HG03457 (cell line): ENCODE data around the gene SLC31A2.
"Not testable (repeated sequence)": the region's sequence is repeated elsewhere in the genome, so short reads cannot be mapped to it uniquely, and the experiment has no call there.

Experiments
- ATAC-seq: cut with Tn5 transposase; IDR thresholded peaks from one replicate; pipeline ENCODE4 v1.9.1; 2021; ENCODE audit warnings: moderate number of reproducible peaks; ENCODE audit not compliant: unreplicated experiment

The SLC31A2 gene

DNA sequence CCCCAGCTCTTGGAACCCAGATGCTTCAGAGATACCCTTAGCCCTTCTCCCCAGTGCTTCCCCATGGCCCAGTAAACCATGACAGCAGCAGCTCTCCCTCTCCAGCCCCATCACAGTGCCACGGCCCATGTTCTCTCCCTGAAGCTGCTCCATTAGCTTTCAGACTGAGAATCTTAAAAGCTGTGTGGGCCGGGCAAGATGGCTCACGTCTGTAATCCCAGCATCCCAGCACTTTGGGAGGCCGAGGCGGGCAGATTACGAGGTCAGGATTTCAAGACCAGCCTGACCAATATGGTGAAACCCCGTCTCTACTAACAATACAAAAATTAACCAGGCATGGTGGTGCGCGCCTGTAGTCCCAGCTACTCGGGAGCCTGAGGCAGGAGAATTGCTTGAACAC is 1.2 kb upstream of the SLC31A2 start:
- not testable (repeated sequence) for ATAC-seq

GRCh38 chr9:113151696-113152630 is 1.2 kb downstream of the SLC31A2 start:
- no peak for ATAC-seq

- ATAC-seq = no peak
Observed at GRCh38 chr9:113152699-113153098, 1.9 kb downstream of the SLC31A2 start.

DNA sequence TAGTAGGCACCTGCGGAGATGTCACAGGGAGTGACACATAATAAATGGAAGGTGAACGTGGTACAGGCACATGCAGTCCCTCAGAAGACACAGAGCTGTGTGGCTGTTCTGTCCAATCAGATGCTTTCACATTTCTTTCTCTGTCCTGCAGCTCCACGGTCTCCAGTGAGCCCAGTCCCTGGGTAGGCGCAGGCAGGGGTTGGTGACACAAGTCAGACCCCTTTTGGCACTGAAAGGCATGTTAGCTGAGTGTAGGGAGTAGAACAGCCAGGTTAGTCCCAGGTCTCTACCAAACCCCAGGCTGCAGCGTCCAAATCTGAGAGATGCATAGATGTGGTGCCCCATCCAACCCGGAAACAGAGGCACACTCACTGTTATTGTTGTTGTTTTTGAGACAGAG is 2.8 kb downstream of the SLC31A2 start:
- ATAC-seq = no peak

- ATAC-seq = no peak
Observed at GRCh38 chr9:113154471-113154870, 3.7 kb downstream of the SLC31A2 start.

- no peak for ATAC-seq
Observed at GRCh38 chr9:113154946-113155345, 4.1 kb downstream of the SLC31A2 start.

DNA sequence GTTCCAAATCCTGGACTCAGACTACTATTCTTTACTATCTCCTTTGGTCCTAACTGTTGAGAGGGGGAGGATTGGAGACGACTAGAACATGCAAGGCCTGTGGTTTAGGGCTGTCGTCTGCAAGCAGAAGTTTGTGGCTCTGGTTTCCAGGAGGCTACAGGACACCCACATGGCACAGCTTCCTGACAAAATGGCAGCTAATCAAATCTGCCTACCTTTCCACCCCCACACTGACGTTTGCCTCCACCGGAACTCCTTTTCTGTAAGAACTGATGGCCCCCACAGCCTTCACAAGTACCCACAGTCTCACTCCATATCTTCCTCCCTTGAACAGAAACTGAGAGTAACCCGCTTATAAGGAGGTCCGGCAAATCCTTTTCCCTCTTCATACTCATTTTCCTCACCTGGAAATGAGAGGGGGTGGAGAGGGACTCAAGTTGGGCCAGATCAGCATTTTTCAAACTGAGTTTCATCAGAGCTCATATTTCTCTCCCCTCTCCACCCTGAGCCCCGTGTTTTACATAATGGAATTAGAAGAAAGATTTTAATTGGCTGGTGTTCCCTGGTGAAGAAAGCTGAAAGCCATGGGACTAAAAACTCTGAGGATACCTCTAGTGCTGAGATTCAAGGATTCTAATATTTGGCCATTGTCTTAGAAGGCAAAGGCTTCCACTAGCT is 5.2 kb downstream of the SLC31A2 start:
- no peak for ATAC-seq

- no peak for ATAC-seq
Observed at GRCh38 chr9:113156880-113157279, 6.1 kb downstream of the SLC31A2 start.

DNA sequence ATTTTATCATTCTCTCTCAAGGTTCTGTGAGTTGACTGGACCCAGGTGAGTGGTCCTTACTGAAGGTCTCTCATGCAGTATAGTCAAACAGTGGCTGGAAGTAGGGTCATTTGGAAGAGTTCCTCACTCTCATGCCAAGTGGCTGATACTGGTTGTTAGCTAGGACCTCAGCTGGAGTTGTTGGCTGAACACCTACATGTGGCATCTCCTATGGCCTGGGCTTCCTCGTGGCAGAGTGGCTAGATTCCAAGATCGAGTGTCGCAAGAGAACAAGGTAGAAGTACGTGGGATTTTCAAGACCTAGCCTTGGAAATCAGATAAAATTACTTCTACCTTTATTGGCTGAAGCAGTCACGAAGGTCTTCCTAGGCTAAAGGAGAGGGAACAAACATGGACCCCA is 7.6 kb downstream of the SLC31A2 start:
- no peak for ATAC-seq

DNA sequence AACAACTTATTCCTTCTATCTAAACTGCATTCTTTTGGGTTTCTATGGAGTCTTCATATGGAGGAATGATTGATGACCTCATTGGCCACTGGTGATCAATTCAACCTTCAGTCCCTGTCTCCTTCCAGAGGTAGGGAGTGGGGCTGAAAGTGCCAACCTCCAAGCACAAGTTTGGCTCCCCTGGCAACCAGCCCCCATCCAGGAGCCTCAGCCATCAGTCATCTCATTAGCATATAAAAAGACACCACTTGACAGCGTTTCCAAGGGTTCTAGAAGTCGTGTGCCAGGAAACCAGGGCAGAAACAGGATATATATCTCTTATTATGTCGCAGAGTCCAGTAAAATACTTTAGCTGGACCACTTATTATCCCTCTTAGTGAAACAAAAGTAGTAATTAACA is 9.8 kb downstream of the SLC31A2 start:
- no peak for ATAC-seq

DNA sequence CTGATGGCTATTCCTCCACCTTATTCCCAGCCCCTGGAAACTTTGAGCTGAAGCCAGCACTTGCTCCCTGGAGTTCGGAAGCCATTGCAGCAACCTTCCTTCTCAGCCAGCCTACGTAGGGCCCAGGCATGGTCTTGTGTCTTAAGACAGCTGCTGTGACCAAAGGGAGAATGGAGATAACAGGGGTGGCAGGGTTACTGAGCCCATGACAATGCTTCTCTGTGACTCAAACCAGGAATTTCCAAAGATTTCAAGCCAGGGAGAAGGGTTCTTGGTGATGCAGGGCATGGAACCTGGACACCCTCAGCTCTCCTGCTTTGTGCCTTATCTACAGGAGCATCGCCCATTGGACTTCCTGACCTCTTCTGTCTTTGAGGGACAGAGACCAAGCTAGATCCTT is 12.2 kb downstream of the SLC31A2 start:
- ATAC-seq = no peak

DNA sequence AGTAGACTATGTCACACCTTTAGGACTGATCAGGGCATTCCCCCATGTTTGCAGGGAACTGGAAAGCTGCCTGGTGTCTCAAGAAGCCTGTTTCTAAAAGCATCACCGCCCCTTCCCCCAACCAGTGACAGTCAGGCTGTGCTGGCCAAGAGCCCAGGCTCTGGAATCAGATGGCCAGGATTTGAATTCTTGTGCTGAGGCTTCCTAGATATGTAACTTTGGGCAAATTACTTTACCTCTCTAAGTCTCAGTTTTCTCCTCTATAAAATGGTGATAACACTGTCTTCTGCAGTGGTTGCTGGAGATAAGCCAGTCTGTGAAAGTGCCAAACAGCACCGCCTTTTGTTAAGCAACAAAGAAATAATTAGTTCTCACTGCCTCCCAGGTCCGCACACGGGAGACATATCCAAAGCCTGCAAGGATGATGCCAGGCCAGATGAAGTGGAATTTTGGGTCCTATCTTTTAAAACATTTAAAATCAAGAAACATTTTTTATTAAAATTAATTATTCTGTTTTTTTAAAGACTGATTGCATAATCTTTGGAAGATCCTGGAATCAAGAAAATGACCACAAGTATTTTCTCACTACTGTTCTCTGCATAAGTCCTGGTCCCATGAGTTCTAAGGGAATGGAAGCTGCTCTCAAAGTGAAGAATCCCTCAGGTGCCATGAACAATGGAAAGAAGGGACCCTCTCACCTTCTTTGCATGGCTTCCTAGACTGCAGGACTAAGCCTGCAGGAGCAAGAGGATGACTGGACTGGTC is 13.9 kb downstream of the SLC31A2 start:
- no peak for ATAC-seq

GRCh38 chr9:113166039-113166438 is 15.2 kb downstream of the SLC31A2 start:
- no peak for ATAC-seq

DNA sequence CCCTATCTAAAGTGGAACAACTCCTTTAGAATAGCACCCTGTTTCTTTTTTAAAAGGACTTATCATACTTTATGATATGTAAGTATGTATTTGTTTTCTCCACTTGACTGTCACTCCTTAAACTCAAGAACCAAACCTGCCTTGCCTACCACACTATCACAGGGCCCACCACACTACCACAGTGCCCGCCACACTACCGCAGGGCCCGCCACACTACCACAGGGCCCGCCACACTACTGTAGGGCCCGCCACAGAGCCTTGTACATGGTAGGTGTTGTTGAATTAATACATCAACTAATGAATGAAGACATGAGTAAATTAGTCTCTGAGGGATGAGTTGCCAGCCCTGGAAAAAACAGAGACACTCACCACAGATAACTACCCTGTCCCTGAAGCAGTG is 18.0 kb downstream of the SLC31A2 start:
- ATAC-seq = no peak

GRCh38 chr9:113173341-113173740 is 22.5 kb downstream of the SLC31A2 start:
- ATAC-seq = no peak

GRCh38 chr9:113176803-113177202 is 26.0 kb downstream of the SLC31A2 start:
- ATAC-seq = no peak

DNA sequence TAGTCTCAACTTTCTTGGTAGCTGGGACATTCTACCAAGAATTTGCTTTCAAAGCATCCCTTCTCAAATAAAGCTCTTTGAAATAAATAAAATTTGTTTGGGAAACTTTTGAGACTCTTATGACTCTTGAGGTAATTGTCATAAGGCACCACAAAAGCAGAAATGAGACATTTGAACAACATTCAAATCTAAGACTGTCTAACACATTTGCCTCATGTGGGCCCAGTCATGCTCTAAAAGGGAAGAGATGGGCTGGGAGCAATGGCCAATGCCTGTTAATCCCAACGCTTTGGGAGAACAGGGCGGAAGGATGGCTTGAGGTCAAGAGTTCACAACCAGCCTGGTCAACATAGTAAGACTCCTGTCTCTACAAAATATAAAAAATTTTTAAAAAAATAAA is 26.4 kb downstream of the SLC31A2 start:
- no peak for ATAC-seq

DNA sequence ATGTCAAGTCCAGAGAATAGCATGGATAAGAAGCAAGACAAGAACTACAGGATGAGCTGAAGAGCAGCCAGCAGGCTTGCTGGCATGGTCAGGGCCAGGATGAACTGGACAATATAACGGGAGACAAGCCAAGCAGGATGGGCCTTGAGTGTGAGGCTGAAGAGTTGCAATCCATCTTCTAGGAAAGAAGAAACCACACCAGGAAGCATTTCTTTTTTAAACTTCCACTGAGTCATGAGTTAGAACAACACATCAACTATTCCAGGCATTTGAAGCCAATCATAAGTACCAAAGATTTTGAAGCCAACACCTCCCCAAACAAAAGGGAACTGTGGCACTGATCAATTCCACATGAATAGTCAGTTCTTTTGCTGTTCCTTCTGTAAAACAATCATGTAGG is 27.3 kb downstream of the SLC31A2 start:
- ATAC-seq = no peak

DNA sequence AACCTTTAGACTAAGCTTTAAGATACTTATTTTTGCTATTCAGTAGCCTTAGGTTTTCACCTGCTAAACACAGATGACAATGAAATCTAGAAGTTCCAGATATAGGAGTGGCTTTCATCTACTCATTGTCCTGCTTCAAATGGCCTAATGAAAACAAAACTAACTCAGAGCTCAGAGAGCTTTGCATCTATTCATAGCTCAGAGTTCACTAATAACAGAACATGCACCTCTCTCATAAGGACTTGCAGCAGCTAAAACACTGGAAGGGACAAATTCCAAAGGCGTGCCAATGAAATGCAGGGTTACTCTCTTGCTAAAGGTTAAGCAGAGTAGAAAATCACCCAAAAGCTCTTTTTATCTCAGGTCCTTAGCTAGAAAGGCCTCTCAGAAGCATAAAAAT is 29.0 kb downstream of the SLC31A2 start:
- no peak for ATAC-seq

DNA sequence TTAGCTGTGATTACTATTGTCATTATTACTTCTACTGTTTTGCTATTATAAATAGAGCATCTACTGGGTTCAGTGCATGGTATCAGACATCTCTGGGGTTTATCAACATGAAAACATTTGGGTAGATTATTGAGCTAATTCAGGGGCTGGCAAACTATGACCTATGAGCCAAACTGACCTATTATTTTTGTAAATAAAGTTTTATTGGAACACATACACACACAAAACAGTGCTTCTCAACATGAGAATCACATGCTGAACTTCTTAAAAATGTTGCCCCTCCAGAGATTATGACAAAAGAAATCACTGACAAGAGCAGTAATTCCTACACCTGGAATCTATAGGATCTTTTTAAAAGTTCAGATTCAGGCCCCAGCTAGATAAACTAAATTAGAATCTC is 30.4 kb downstream of the SLC31A2 start:
- no peak for ATAC-seq

- no peak for ATAC-seq
Observed at GRCh38 chr9:113183956-113184488, 33.2 kb downstream of the SLC31A2 start.
